SK-N-MC (cell line): Measurements from ENCODE around the gene FRMPD2.
"Not testable (repeated sequence)": the region's sequence is repeated elsewhere in the genome, so short reads cannot be mapped to it uniquely, and the experiment has no call there.

Experiments
- DNase-seq: peaks from one replicate; pipeline ENCODE4 v3.0.0-alpha.2; 2011; ENCODE audit warnings: low read depth, low spot score
- H3K27ac ChIP-seq: fragments of 200-600 bp; sonication (generic); 2 replicates; pipeline ENCODE4 v1.5.1; 2016; ENCODE audit warnings: mixed run types
- H3K36me3 ChIP-seq: fragments of 200-600 bp; sonication (generic); 2 replicates; pipeline ENCODE4 v1.6.1; 2017; ENCODE audit warnings: antibody characterized with exemption, low read length, mixed read lengths; ENCODE audit not compliant: insufficient read depth
- H3K4me3 ChIP-seq: fragments of 200-600 bp; sonication (generic); 2 replicates; pipeline ENCODE4 v1.5.1; 2016
- H3K9ac ChIP-seq: fragments of 200-600 bp; sonication (generic); 2 replicates; pipeline ENCODE4 v1.8.0; 2017; ENCODE audit warnings: mixed run types, mixed read lengths; ENCODE audit not compliant: insufficient read length
- H3K9me3 ChIP-seq: fragments of 200-600 bp; sonication (generic); 2 replicates; pipeline ENCODE4 v1.6.1; 2017; ENCODE audit warnings: low read depth, mild to moderate bottlenecking, antibody characterized with exemption, low read length, moderate library complexity, mixed read lengths

The FRMPD2 gene

DNA sequence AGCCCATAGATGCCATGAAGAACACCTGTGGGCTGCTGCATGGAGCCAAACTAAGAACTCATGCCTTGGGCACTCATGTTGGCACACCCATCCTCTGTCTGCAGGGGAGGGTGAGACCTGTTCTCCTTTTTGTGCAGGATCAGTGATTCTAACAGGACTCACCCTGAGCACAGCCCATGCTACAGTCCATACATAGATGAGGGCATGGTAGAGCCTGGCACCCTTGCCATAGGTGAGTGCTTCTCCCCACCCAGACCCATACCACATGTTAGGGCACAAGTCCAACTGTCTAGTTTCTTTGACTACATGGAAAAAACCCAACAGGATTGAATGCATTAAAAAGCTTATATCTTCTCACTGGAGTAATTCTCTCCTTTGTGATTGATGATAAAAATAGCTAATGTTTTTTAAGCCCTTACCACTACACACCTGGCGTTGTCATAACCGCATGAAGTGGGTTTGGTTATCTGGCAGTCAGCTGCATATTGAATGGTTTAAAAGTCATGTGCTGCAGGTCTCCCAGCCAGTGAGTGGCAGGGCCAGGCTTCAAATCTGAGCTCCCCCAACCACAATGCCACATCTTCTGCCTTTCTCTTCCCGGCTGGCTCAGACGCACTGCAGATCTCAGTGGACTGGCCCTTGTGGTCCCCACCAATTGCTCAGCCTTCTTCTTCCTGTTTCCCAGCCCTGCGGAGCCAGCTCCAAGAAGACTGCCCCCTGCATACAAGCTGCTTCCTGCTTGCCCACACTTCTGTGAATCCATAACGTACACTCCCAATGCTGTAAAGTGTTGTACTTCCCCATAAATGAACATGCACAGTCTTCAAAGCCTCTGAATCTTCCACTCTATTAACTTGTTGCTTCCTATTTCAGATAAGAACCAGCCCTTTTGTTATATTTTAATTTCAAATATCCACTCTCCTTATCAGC, 120.0 kb downstream of the FRMPD2 start:
- H3K4me3 ChIP-seq, H3K9ac ChIP-seq, H3K36me3 ChIP-seq, H3K9me3 ChIP-seq, DNase-seq, H3K27ac ChIP-seq: not testable (repeated sequence)

DNA sequence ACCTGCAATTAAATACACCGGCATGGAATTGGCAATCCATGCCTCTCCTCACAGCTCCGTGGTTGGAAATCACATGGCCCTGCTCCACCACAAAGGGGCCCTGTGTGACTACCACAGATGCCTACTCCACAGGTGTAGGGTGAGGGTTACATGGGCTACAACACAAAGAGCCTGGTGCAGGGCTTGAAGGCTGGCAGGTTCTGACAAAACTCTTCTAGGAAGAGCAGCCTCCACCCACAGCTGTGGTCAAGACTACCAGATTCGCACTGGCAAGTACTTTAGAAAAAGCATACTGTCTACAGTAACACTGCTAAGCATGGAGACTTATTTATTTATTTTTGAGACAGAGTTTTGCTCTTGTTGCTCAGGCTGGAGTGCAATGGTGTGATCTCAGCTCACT, 126.9 kb downstream of the FRMPD2 start:
- H3K36me3 ChIP-seq, H3K9ac ChIP-seq, DNase-seq, H3K4me3 ChIP-seq, H3K27ac ChIP-seq, H3K9me3 ChIP-seq: not testable (repeated sequence)

DNA sequence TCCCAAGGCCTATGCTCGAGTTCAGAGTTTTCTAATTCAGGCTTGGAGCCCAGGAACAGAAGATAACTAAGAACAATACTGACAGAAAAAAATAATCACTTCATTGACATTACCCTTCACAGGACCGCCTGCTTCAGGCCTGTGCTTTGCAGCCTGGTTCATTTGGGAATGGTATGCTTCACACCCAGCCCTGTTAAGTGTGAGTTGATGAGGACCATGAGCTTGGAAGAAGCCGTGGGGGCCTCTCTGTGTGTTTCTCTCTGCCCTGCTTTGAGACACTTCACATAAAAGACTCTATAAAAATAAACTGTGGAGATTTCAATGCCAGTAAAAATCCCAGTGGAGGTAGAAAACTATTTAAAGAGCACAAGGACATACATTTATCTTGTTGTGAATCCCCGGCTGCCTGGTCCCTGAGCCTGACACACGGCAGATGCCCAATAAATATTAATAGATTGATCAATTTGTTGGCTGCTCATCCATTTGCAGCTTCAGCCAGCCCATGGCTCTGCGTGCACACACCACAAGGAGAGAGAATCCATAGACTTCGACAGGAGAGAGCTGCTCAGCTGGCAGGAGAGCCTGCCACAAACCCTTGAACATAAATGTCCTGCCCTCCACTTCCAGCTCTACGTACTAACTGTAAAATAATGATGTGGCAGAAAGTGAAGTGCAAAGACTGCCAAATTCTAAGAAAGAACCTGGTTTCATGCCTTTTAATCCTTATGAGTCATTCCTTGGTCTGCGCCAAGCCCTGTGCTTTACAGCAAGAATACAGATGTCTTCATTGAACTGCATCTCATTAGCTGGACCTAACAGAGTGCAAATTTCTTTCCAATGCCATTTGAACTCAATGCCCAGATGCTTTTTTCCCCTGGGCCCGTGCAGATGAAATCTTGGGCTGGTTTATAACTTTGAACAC, 130.5 kb downstream of the FRMPD2 start:
- DNase-seq, H3K27ac ChIP-seq, H3K9ac ChIP-seq, H3K4me3 ChIP-seq, H3K36me3 ChIP-seq, H3K9me3 ChIP-seq: not testable (repeated sequence)

DNA sequence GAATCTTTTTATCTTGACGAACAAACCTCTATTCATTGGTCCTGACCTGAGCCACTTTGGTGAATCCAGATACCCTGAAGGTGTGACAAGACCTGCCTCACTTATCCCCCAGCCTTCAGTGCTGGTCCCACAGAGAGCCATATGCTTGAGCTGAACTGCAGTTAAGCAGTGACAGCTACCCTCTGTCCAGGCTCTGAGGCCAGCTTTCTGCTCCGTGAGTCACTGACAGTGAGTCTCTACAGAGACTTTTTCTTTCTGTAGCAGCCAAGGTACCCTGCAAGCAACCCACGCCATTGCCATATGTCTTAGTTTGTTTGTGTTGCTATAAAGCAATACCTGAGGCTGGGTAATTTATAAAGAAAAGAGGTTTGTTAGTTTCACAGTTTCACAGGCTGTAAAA, 133.5 kb downstream of the FRMPD2 start:
- DNase-seq, H3K36me3 ChIP-seq, H3K9me3 ChIP-seq, H3K4me3 ChIP-seq, H3K9ac ChIP-seq, H3K27ac ChIP-seq: not testable (repeated sequence)

DNA sequence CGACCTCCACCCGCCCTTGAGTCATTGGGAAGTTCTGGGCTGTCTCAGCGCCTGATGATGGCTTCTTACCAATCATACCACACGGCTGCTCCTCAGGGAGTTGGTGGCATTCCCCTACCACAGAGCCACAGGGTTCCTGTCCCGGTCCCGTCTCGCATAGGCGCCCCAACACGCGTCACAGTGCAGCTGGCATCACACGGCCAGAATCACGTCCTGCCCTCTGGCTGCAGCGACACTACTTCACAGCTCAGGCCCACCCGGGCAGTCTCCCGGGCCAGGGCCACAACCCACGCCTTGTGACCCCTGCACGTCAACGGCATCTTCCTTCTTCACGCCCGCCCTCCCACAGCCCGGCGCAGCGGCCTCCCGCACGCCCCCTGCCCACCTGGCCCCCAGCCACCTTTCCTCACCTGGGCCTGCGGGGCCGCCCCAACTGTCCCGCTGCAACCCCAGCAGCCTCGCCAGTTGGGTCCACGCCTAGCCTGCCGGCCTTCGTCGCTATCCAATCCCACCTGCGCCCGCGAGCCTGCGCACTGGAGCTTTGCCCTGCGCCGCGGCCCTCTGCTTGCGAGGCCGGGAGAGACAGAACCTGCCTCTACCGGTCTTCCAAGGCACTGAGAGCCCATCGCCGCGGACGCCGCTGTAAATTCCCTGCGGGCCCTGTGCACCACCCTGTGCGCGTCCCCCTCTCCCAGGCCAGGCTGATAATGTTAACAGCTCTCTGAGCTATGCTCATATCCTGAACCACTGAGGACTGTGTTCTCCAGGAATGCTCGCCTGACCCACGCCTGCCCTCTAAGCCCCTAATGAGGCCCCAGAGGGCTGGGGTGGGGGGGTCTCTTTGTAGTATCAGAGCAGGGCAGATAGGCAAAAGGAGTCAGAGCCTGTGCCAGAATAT, 134.3 kb downstream of the FRMPD2 start:
- not testable (repeated sequence) for H3K9me3 ChIP-seq, H3K36me3 ChIP-seq, DNase-seq, H3K27ac ChIP-seq, H3K9ac ChIP-seq, H3K4me3 ChIP-seq

DNA sequence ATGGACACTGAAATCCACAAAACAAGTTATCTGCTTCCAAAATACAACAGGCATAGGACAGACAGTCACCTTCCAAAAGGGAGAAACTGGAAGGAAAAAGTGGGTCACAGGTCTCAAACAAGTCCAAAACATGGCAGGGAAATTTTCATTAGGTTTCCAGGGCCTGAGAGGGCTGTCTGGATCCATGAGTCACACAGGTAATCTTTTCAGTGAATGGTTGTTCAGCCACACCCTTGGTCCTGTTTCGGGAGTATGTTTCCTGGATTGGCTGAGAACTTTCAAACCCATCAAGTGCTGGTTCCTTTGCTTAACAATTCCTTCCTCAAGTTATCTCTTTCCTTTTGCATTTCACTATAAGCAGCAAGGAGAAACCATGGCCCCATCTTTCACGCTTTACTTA, 145.5 kb downstream of the FRMPD2 start:
- H3K36me3 ChIP-seq, H3K4me3 ChIP-seq, H3K9ac ChIP-seq, H3K9me3 ChIP-seq, DNase-seq, H3K27ac ChIP-seq: not testable (repeated sequence)

DNA sequence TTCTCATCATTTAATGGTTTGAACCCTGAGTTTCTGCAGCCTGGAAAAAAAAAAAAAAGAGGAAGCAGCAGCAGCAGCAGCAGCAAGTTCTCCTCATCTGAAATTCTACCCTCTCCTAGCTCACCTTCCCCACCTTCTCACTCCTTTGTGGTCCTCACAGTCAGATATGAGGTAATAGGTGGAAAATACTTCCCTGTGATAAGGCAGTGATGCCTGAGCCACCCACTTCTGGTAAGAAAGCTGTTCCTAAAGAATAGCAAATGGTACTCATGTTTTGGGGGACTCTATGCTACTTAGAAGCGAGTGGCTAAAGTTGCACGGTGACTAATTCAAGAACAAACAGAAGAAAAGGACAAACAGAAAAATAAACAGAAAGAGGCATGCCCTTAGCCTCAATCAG, 148.2 kb downstream of the FRMPD2 start:
- not testable (repeated sequence) for H3K9ac ChIP-seq, DNase-seq, H3K9me3 ChIP-seq, H3K27ac ChIP-seq, H3K36me3 ChIP-seq, H3K4me3 ChIP-seq

DNA sequence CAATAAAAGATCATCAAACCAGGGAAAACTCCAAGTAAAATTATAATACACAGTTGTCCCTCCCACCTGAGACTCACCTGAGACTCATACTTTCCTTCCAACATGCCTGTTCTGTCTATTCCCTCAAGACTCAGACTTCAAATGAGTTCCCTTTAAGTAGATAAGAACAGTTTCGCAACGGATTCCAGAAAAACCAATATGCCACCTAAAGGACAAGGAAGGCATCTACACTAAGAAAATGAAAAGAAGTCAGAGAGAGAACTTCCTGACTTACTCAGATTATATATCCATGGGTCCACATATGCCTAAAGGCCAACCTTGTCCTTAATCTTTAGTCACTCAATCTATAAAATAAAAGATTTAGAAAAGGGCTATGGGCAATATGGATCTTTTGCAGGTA, 148.9 kb downstream of the FRMPD2 start:
- H3K9ac ChIP-seq, H3K4me3 ChIP-seq, DNase-seq, H3K36me3 ChIP-seq, H3K27ac ChIP-seq, H3K9me3 ChIP-seq: not testable (repeated sequence)

DNA sequence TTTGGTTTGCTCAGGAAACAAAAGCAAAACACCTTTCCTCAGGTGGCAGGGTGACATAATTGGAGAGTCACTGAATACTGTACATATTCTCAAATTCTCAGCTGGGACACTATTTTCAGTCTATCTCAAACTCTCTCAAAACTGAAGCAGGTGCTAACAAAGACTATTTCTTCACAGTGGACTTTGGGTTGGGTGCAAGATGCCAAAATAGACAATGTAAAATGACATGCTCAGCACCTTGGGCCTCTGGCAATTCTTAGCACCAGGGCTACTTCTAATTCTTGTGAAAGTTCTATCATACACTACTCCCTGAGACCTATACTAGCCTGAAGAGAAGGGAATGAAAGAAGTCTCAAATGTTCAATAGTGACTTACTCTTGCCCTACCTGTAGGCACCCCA, 151.9 kb downstream of the FRMPD2 start:
- not testable (repeated sequence) for H3K9ac ChIP-seq, H3K4me3 ChIP-seq, DNase-seq, H3K27ac ChIP-seq, H3K9me3 ChIP-seq, H3K36me3 ChIP-seq

DNA sequence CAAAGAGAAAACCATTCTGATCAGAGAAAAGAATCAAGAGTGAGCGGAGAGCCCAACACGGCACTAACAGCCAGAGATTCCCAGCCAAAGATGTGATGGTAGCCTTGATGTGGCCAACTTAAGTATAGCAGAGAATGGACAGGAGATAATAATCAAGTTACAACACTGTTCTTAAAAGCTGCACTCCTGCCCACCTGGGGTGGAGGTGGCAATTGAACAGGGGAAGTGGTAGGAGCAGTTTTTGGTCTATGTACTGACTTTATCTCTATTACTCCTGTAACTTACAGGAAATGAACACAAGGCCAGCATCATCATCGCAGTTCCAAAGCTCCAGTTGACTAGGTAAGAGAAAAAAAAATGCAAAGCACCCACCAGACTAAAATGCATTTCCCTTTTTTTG, 164.2 kb downstream of the FRMPD2 start:
- not testable (repeated sequence) for H3K4me3 ChIP-seq, H3K9me3 ChIP-seq, H3K27ac ChIP-seq, H3K36me3 ChIP-seq, DNase-seq, H3K9ac ChIP-seq
